GM21367 (cell line): ENCODE data around the gene RPL13.

Source experiments
- ATAC-seq: cut with Tn5 transposase; IDR thresholded peaks from one replicate; pipeline ENCODE4 v1.9.1; 2021; ENCODE audit not compliant: unreplicated experiment

The RPL13 gene

GRCh38 chr16:89596061-89596689 is 35.7 kb downstream of the RPL13 start:
- ATAC-seq = no peak

- no peak for ATAC-seq
These were observed 36.6 kb downstream of the RPL13 start for GRCh38 chr16:89596957-89597649.

DNA sequence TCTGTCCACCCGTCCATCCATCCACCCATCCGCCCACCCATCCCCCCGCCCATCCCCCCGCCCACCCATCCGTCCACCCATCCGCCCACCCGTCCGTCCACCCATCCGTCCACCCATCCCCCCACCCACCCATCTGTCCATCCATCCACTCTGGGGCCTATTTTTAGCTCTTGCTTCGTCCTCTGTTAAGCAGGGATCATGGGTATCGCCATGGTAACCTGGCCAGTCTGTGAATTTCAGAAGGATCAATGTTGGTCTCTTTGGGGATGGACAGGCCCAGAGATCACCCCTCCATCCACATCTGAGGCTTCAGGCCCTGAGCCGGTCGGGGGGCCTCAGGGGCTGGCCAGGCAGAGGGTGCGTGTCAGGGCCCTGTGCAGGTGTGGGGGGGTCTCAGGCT is 37.7 kb downstream of the RPL13 start:
- no peak for ATAC-seq

DNA sequence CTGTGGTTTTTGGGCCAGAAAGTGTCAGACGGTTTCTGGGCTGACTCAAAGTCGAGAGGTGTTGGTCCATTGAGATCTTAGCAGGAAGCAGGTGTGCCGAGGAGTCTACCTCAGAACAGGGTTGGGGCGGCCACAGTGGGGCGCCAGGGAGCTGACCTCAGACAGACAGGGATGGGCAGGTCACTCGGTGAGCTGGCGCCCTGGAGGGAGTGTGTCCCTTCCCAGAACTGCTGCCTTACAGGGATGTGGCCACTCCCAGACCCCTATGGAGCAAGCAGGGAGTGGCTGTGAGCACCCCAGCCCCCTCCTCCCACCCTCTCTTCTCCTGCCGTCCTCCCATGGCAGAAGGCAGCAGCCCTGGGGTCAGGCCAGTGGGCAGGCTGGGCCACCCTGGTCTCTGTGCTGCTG is 39.0 kb downstream of the RPL13 start:
- ATAC-seq = no peak

GRCh38 chr16:89599902-89600301 is 39.4 kb downstream of the RPL13 start:
- no peak for ATAC-seq

DNA sequence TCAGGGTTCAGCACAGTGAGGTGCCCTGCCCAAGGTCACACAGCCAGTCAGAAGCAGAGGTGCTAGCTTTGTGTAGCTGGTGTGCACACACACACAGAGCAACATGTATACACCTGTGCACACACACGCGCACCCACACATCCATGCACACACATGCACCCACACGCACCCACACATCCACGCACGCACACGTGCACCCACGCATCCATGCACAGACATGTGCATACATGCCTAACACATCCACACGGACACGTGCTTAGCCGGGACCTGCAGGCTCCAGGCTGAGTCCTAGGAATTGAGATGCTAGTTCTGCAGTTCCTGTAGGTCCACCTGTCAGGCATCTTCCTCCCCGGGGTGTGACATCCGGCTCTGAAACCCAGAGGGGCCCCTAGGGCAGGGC is 39.9 kb downstream of the RPL13 start:
- ATAC-seq = no peak

DNA sequence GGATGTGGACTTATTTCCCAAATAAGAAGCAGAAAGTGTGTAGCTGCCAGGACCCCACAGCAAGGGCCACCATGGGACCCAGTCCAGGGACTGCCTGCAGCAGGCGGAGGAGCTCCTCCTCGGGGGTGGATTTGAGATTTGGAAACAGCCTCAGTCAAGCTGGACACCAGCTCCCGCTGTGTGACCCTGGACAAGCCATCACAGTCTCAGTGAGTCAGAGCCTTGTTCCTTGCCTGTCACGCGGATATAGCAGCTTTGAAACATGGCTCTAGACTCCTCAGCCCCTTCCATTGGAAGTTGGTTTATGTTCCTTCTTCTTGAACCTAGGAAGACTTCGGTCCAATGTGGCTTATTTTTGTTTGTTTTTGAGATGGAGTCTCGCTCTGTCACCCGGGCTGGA is 40.5 kb downstream of the RPL13 start:
- no peak for ATAC-seq

- ATAC-seq = no peak
These were observed 41.4 kb downstream of the RPL13 start for GRCh38 chr16:89601906-89602272.

- no peak for ATAC-seq
These were observed 41.9 kb downstream of the RPL13 start for GRCh38 chr16:89602273-89602951.

DNA sequence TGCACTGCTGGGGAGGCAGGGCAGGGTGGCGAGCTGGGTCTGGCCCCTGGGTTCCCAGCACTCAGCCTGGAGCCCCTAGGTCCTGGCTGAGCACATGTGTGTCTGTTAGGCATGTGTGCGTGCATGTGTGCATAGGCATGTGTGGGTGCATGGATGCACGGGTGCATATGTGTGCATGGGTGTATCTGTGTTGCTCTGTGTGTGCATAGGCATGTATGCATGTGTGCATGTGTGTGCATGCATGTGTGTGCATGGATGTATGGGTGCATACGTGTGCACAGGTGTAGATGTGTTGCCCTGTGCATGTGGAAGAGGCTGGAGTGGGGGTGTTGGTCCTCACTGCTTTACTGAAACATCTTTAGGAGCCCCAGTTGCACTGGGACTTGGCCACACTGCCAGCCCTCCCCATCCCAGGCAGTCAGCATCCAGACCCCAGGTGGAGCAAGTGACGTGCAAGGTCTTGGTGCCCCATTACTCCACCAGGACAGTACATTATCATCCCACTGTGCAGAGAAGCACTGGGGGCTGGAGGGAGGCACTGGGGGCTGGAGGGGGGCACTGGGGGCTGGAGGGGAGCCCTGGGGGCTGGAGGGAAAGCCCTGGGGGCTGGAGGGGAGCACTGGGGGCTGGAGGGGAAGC is 42.6 kb downstream of the RPL13 start:
- no peak for ATAC-seq

DNA sequence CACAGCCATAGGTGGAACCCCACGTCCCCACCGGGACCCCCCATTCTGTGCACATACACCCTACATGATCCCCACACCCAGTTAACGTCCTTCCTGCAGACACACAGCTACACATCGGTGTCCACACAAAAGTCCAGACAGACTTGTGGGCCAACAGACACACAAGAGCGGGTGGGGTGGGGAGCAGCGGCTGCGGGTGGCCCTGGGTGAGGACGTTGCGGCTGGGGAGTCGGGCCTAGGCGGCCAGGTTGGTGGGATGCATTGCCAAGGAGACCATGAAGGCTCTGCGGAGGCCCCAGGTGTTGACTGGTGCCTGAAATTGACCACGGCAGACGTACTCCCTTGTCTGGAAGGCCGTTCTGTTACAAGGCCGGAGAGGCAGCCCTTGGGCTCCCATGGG is 44.3 kb downstream of the RPL13 start:
- ATAC-seq = no peak

- ATAC-seq = no peak
These were observed 44.9 kb downstream of the RPL13 start for GRCh38 chr16:89605186-89605970.

GRCh38 chr16:89606006-89606405 is 45.5 kb downstream of the RPL13 start:
- ATAC-seq = no peak

- ATAC-seq = no peak
These were observed 47.0 kb downstream of the RPL13 start for GRCh38 chr16:89607453-89607852.

- ATAC-seq = no peak
These were observed 47.7 kb downstream of the RPL13 start for GRCh38 chr16:89607937-89608740.

GRCh38 chr16:89610108-89610453 is 49.6 kb downstream of the RPL13 start:
- ATAC-seq = no peak

DNA sequence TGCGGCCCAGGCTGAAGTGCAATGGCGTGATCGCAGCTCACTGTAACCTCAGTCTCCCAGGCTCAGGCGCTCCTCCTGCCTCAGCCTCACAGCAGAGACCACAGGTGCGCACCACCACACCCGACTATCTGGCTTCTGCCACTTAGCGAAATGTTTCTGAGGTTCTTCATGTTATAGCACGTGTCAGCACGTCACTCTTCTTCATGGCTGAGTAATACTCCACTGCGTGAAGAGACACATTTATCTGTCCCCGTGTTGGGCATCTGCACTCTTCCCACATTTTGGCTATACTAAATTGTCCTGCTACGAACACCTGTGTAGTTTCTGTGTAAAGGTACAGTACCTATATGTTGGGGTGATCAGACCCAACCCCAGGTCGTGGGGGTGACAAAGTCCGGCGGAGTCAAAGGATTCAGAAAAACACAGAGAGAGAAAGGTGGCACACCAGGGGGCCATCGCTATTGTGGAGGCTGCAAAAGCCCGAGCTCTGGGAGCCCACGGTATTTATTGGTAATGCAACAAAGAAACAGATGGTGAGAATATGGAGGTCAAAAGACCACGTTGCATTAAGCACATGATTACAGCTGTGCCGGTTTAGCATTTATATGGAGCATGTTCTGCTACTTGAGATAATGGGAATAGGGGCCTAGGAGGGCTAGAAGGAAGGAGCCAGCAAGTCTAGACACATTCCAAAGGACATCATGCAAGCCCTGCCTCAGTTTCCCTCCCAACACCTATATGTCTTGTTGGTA is 52.1 kb downstream of the RPL13 start:
- no peak for ATAC-seq

DNA sequence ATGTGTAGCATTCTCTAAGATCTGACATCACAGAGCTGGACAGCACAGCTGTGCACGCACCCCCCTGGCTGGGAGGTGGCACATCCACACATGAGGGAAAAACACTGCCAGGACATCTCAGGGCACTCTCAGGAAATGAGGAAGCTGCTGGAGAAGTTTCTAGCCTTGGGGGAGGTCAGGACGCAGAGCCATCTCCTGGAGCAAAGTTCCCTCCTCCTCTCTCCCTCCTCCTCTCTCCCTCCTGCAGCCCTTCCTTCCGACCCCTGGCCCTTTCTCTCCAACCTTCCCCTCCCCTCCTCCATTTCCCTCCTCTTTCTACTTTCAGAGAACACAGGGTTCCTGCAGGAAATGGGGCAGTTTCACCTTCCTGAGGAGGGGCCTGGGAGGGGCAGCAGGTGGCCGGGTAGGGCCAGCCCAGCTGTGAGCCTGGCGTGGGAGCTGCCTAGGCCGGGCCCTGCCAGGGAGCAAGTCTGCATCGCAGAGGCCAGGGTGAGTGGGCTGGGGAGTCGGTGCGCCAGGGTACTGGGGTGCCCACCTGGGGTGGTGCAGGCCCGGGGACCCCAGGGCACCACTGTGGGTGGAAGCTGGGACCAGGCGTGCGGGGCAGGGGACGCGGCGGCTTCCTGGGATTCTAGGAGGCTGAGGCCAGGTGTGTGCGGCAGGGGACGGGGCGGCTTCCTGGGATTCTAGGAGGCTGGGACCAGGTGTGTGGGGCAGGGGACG is 52.9 kb downstream of the RPL13 start, which contains the start of gene DPEP1:
DPEP1 (plus strand) TSS at position 412 of the 723 bp plus-strand sequence. CDS start 16,769 bp downstream, outside the sequence.
- ATAC-seq = no peak

GRCh38 chr16:89613954-89614459 is 53.5 kb downstream of the RPL13 start:
- ATAC-seq = no peak
